Adrenal gland (tissue), 12 donors: ENCODE results near the gene EPG5. TPM values are rescaled to one million over a fixed set of nuclear protein-coding genes. Genes with fewer than 3 reads are reported as not detected.

Experiments
- DNase-seq, 7 donors: peaks; one replicate each; pipeline ENCODE4 v3.0.0-alpha.2; 2019 to 2020
- H3K27ac ChIP-seq, 5 donors: fragments of 200-600 bp; sonication (generic) in 4 of 5; 1 replicate in 3 of 5; 2 replicates in 2 of 5; pipeline versions ENCODE4 v1.5.1 to v1.8.0; 2016 to 2020; ENCODE audit warnings: mild to moderate bottlenecking in 1 of 5
- H3K27me3 ChIP-seq: fragments of 200-600 bp; 2 replicates; pipeline ENCODE4 v1.8.0; 2021
- H3K36me3 ChIP-seq, 2 donors: fragments of 200-600 bp; replicated peaks in 1 of 2; 1 replicate in 1 of 2; 2 replicates in 1 of 2; pipeline versions ENCODE4 v1.5.1 to v1.8.0; 2018 to 2022
- H3K4me1 ChIP-seq, 2 donors: fragments of 200-600 bp; replicated peaks in 1 of 2; 1 replicate in 1 of 2; 2 replicates in 1 of 2; pipeline versions ENCODE4 v1.5.1 to v1.8.0; 2018 to 2021
- H3K4me3 ChIP-seq, 4 donors: fragments of 200-600 bp; sonication (generic) in 3 of 4; one replicate each; pipeline ENCODE4 v1.5.1; 2016 to 2018
- H3K9me3 ChIP-seq, 3 donors: fragments of 200-600 bp; sonication (generic) in 1 of 3; replicated peaks in 1 of 3; 1 replicate in 2 of 3; 2 replicates in 1 of 3; pipeline versions ENCODE4 v1.5.1 to v1.8.0; 2016 to 2021
- CTCF ChIP-seq, 6 experiments: fragments of 450-650 bp in 4 of 6; fragments of 200-600 bp in 2 of 6; sonication (generic) in 1 of 6; IDR thresholded peaks; 1 replicate in 5 of 6; 2 replicates in 1 of 6; pipeline versions ENCODE4 v1.5.1 to v1.8.0; 2016 to 2021; ENCODE audit warnings: antibody characterized with exemption in 6 of 6, mild to moderate bottlenecking in 2 of 6, moderate library complexity in 1 of 6
- POLR2A ChIP-seq, 2 donors: fragments of 450-650 bp; IDR thresholded peaks; one replicate each; pipeline ENCODE4 v1.6.1; 2017; ENCODE audit warnings: antibody characterized with exemption in 2 of 2, mild to moderate bottlenecking in 2 of 2, moderate library complexity in 1 of 2
- WGBS, 4 donors: extraction: QIAGEN DNeasy Blood & Tissue Kit in 2 of 4; methylation state at CpG; one replicate each; pipeline versions ENCODE4 v1.1.5 to v1.1.7; 2013 to 2017; 5-methylcytosine and 5-hydroxymethylcytosine counted together
- intact Hi-C, 2 donors: fragments of 100-400 bp; cut with DNase I; formaldehyde crosslinking; loops; one replicate each; pipeline versions ENCODE4 v1.14.1 to v1.15.0; 2022 to 2023
- polyA plus RNA-seq, 3 donors: library from polyadenylated mRNA; stranded (reverse); fragments of 200-250 nt in 2 of 3; fragments of 350-450 nt in 1 of 3; fragmentation: Illumina TruSeq in 1 of 3; extraction: RNeasy Lipid Tissue Mini Kit (QIAGEN cat#74804) in 1 of 3; gene quantifications; one replicate each; pipeline ENCODE4 v1.2.3, GENCODE V29; 2013 to 2014
- total RNA-seq, 9 donors: library from RNA; depleted of rRNA in 4 of 9; stranded (reverse); fragments of >200 nt in 4 of 9; fragments of 120-200 nt in 1 of 9; fragmentation: NEBNext Ultra II Directional in 1 of 9; extraction: Animal tissue kit (Norgen Biotek cat#: 25700) in 1 of 9; gene quantifications; one replicate each; pipeline versions ENCODE4 v1.1.0 to v1.2.4, GENCODE V29; 2013 to 2023
- donor health status: healthy with polysubstance abuse.
- donor health status: Bipolar disorder and iron deficiency.
- donor health status: DM: yes; HTN: yes; CAD: no.
- donor health status: DM: no; HTN: no; CAD: no.
- donor health status: DM: no; HTN: no; CAD: no.
- donor health status: DM: yes; HTN: yes; CAD: no.

EPG5 gene
- total and polyA plus RNA-seq, 12 donors = 7.3 to 80.3 (median 23.3) TPM

GRCh38 chr18:45923138-45923537 lies 44.0 kb downstream of the EPG5 start:
- DNase-seq = no peak
- Histone ChIP-seq H3K4me1 (peaks cover 5 to 14% of the 10 kb centered on the region in 2 donors), H3K9me3 (no peaks in the 10 kb centered on the region), H3K4me3 (no peak overlapping the region), H3K36me3 (peaks cover 0 to 51% of the 10 kb centered on the region in 2 donors), H3K27me3 (no peaks in the 10 kb centered on the region), H3K27ac (no peak overlapping the region)
- 90 to 100% (median 93%) methylated on average over 1 of the region's 1 CpG for WGBS, 4 donors
- TF ChIP-seq POLR2A (IDR thresholded peaks at IDR 0.05) (no peak), CTCF (IDR thresholded peaks at IDR 0.05) (no peak)
- intact Hi-C loops = no loop called here

GRCh38 chr18:45920367-45920766 lies 46.8 kb downstream of the EPG5 start:
- Histone ChIP-seq H3K4me1 (peaks cover 5 to 14% of the 10 kb centered on the region in 2 donors), H3K4me3 (no peak overlapping the region), H3K36me3 (peaks cover 0 to 60% of the 10 kb centered on the region in 2 donors), H3K9me3 (no peaks in the 10 kb centered on the region), H3K27me3 (no peaks in the 10 kb centered on the region), H3K27ac (peak overlapping the region in 2 of 5 donors; percentile 8 to 34)
- WGBS, 4 donors = 5 to 15% (median 10%) methylated on average over 4 of the region's 4 CpGs
- no peak for TF ChIP-seq POLR2A (IDR thresholded peaks at IDR 0.05)
- no peak for TF ChIP-seq CTCF (IDR thresholded peaks at IDR 0.05)
- intact Hi-C loops = no loop called here
- DNase-seq = peak; percentile 86 to 98 (median 96)

GRCh38 chr18:45916302-45916701 lies 50.8 kb downstream of the EPG5 start:
- intact Hi-C loops = no loop called here
- 92 to 99% (median 94%) methylated on average over 8 of the region's 8 CpGs for WGBS, 4 donors
- DNase-seq = no peak
- TF ChIP-seq CTCF (IDR thresholded peaks at IDR 0.05) (no peak), POLR2A (IDR thresholded peaks at IDR 0.05) (no peak)
- Histone ChIP-seq H3K9me3 (no peaks in the 10 kb centered on the region), H3K36me3 (peaks cover 0 to 66% of the 10 kb centered on the region in 2 donors), H3K27ac (no peak overlapping the region), H3K4me3 (no peak overlapping the region), H3K4me1 (peaks cover 5 to 14% of the 10 kb centered on the region in 2 donors), H3K27me3 (no peaks in the 10 kb centered on the region)

GRCh38 chr18:45913276-45913675 lies 53.9 kb downstream of the EPG5 start:
- H3K27me3 ChIP-seq = no peaks in the 10 kb centered on the region
- H3K9me3 ChIP-seq = no peaks in the 10 kb centered on the region
- intact Hi-C loops = no loop called here
- no peaks in the 10 kb centered on the region for H3K4me1 ChIP-seq
- no peak for DNase-seq
- H3K27ac ChIP-seq = no peak overlapping the region
- 82 to 92% (median 89%) methylated on average over 4 of the region's 4 CpGs for WGBS, 4 donors
- TF ChIP-seq CTCF (IDR thresholded peaks at IDR 0.05) (no peak), POLR2A (IDR thresholded peaks at IDR 0.05) (no peak)
- peaks cover 0 to 81% of the 10 kb centered on the region in 2 donors for H3K36me3 ChIP-seq
- H3K4me3 ChIP-seq = no peak overlapping the region
